Skeletal muscle tissue (tissue), 4 donors: Measurements from ENCODE around the gene VGLL4. TPM values are rescaled to one million over a fixed set of nuclear protein-coding genes. Genes with fewer than 3 reads are reported as not detected.
"Not testable (repeated sequence)": the region's sequence is repeated elsewhere in the genome, so short reads cannot be mapped to it uniquely, and the experiment has no call there.

ENCODE experiments used
- H3K27ac ChIP-seq: one replicate; pipeline ENCODE4 v1.7.0; 2013; ENCODE audit warnings: mild to moderate bottlenecking, low read depth, low read length, inconsistent platforms
- H3K27me3 ChIP-seq, 3 donors: one replicate each; pipeline ENCODE4 v1.7.0; 2013; ENCODE audit warnings: low read length in 3 of 3; ENCODE audit not compliant: control insufficient read depth in 3 of 3, insufficient read depth in 3 of 3
- H3K36me3 ChIP-seq, 3 donors: one replicate each; pipeline ENCODE4 v1.7.0; 2013; ENCODE audit warnings: low read length in 3 of 3; ENCODE audit not compliant: control insufficient read depth in 3 of 3, insufficient read depth in 3 of 3
- H3K4me1 ChIP-seq, 3 donors: one replicate each; pipeline ENCODE4 v1.7.0; 2013; ENCODE audit warnings: low read length in 3 of 3, mild to moderate bottlenecking in 3 of 3; ENCODE audit not compliant: control insufficient read depth in 3 of 3, insufficient read depth in 3 of 3
- H3K4me3 ChIP-seq, 3 donors: one replicate each; pipeline ENCODE4 v1.7.0; 2013; ENCODE audit warnings: low read length in 3 of 3
- H3K9ac ChIP-seq, 3 donors: one replicate each; pipeline ENCODE4 v1.7.0; 2013; ENCODE audit warnings: low read length in 3 of 3, mild to moderate bottlenecking in 3 of 3, moderate library complexity in 2 of 3, low read depth in 1 of 3
- H3K9me3 ChIP-seq, 3 donors: one replicate each; pipeline ENCODE4 v1.7.0; 2013; ENCODE audit warnings: low read length in 3 of 3; ENCODE audit not compliant: control insufficient read depth in 3 of 3
- total RNA-seq: library from RNA; depleted of rRNA; stranded (reverse); fragments of >200 nt; gene quantifications from one replicate; pipeline ENCODE4 v1.2.3, GENCODE V29; 2014
- donor health status: Osteomylitis.

The VGLL4 gene
- total RNA-seq = 53.8 TPM

GRCh38 chr3:11643605-11644087 lies at the start of gene VGLL4:
TSS of gene VGLL4 (minus strand) at chr3:11643915. CDS start at chr3:11643518, 397 bp downstream.
- H3K27me3 ChIP-seq = no peaks in the 10 kb centered on the region
- peak within 1 kb of the TSS; percentile 86 to 98 (median 95) for H3K9ac ChIP-seq
- H3K4me1 ChIP-seq = peaks cover 23 to 26% (median 26%) of the 10 kb centered on the region in 3 donors
- no peaks in the 10 kb centered on the region for H3K36me3 ChIP-seq
- H3K4me3 ChIP-seq = peak within 1 kb of the TSS; percentile 94 to 98 (median 94)
- H3K9me3 ChIP-seq = no peaks in the 10 kb centered on the region
- H3K27ac ChIP-seq = peak within 1 kb of the TSS; percentile 98

DNA sequence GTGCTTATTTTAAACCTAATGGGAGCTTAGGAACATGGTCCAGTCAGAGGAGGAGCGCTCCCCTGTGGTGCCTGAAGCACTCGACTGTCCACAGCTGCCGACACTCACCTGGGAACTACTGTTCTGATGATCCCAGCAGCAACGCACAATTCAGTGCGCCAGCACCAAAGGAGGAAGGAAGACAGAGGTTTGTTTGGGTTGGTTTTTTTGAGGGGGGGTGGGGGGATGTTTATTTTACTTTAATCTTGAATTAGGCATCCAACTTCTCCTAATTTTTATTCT lies 48.8 kb upstream of the VGLL4 start:
- Histone ChIP-seq H3K36me3 (no peaks in the 10 kb centered on the region), H3K27me3 (no peaks in the 10 kb centered on the region), H3K9me3 (no peaks in the 10 kb centered on the region), H3K4me1 (peaks cover 0 to 2% (median 0%) of the 10 kb centered on the region in 3 donors), H3K27ac (no peak overlapping the region), H3K9ac (no peak overlapping the region), H3K4me3 (no peak overlapping the region)

GRCh38 chr3:11691767-11692531 lies 48.2 kb upstream of the VGLL4 start:
- H3K27me3 ChIP-seq = no peaks in the 10 kb centered on the region
- no peak overlapping the region for H3K27ac ChIP-seq
- no peaks in the 10 kb centered on the region for H3K9me3 ChIP-seq
- H3K36me3 ChIP-seq = no peaks in the 10 kb centered on the region
- H3K4me3 ChIP-seq = no peak overlapping the region
- peaks cover 0 to 2% (median 0%) of the 10 kb centered on the region in 3 donors for H3K4me1 ChIP-seq
- no peak overlapping the region for H3K9ac ChIP-seq

DNA sequence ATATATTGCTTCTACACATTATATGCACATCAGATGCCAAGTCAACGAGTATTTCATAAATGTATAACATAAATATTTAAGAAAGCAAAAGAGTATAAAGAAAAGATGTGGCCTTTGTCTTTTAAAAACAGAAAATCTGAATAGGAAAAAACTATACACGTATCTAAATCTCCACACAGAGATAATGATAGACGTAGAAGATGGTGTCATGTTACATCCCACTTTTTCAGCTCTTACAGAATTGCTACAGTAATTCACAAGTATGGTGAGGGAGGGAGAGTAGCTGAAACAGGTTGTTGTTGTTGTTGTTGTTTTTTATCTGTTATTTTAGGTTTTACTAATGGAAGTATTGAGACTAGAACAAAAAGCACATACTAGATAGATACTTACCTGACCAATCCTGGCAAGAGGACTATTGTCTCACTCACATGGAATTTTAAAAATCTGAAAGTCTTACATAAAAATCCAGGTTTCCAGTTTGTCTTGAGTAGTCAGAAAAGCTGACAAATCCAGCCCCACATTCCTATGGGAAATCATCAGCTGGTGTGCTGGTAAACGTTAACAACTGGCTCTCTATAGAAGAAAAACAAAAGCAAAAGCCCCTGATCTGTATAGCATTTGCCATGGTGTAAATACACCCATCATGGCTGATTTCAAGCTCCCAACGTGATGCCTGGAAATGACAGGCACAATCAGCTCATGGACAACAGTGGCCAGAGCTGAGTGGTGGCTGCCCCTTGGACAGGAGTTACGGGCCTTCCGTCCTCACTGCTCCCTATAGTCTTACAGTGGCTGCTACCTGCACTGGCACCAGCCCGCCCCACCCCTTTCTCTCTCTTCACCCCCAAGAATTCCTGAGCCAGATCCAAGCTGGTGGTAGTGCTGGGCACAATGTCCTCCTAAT lies 47.4 kb upstream of the VGLL4 start:
- H3K27ac ChIP-seq = no peak overlapping the region

DNA sequence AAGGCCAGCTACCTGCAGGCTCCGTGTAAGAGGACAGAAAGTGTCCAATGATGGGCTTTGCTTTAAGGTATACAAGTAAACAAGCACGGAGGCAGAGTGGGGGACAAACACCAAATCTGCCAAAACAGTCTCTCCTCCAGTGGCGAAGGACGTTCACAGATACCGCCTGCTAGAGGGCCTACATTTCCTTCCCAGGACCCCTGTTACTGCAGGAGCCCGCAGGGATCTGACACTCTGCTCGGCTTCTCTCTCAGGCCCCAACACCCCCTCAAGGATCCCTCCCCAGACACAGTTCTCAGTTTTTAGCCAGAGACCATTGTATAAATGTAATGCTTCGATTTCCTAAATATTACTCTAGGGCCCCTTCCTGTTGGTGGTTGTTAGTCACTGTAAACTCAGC lies 46.0 kb upstream of the VGLL4 start:
- Histone ChIP-seq H3K4me3 (no peak overlapping the region), H3K9ac (no peak overlapping the region), H3K9me3 (no peaks in the 10 kb centered on the region), H3K27me3 (no peaks in the 10 kb centered on the region), H3K4me1 (peaks cover 0 to 2% (median 0%) of the 10 kb centered on the region in 3 donors), H3K27ac (no peak overlapping the region), H3K36me3 (no peaks in the 10 kb centered on the region)

More for the DNA sequence above, 47.4 kb upstream of the VGLL4 start:
- no peaks in the 10 kb centered on the region for H3K9me3 ChIP-seq
- H3K27me3 ChIP-seq = no peaks in the 10 kb centered on the region
- H3K9ac ChIP-seq = no peak overlapping the region
- peaks cover 0 to 2% (median 0%) of the 10 kb centered on the region in 3 donors for H3K4me1 ChIP-seq
- no peak overlapping the region for H3K4me3 ChIP-seq
- no peaks in the 10 kb centered on the region for H3K36me3 ChIP-seq

DNA sequence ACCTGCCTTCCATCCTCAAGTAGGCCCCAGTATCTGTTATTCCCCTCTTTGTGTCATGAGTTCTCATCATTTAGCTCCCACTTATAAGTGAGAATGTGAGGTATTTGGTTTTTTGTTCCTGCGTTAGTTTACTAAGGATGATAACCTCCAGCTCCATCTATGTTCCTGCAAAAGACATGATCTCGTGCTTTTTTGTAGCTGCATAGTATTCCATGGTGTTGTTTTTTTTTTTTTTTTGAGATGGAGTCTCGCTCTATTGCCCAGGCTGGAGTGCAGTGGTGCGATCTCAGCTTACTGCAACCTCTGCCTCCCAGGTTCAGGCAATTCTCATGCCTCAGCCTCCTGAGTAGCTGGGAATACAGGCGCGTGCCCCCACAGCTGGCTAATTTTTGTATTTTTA lies 41.3 kb upstream of the VGLL4 start:
- not testable (repeated sequence) for H3K4me1 ChIP-seq, H3K9ac ChIP-seq, H3K27ac ChIP-seq, H3K36me3 ChIP-seq, H3K4me3 ChIP-seq, H3K27me3 ChIP-seq, H3K9me3 ChIP-seq

DNA sequence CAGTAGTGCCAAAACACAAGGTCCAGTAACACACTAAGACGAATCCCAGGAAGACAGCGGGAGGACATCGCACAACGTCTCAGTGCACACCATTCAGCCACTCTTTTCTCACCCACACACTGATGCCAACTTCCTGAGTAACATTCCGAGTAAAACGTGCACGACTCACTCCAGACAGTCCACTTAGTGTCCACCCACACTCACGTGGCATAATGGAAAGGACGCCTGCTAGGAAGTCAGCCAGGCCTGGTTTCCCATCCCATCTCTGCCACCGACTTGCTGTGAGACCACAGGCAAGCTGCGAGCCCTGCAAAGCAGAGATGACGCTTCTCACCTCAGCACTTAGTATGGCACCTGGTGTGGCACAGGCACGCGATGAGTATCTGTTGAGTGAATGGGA lies 36.8 kb upstream of the VGLL4 start:
- H3K9me3 ChIP-seq = no peaks in the 10 kb centered on the region
- H3K36me3 ChIP-seq = no peaks in the 10 kb centered on the region
- H3K27me3 ChIP-seq = no peaks in the 10 kb centered on the region
- no peak overlapping the region for H3K4me3 ChIP-seq
- no peak overlapping the region for H3K9ac ChIP-seq
- H3K4me1 ChIP-seq = no peaks in the 10 kb centered on the region
- H3K27ac ChIP-seq = no peak overlapping the region

GRCh38 chr3:11679964-11680363 lies 36.2 kb upstream of the VGLL4 start:
- no peaks in the 10 kb centered on the region for H3K4me1 ChIP-seq
- H3K9ac ChIP-seq = no peak overlapping the region
- no peaks in the 10 kb centered on the region for H3K36me3 ChIP-seq
- no peak overlapping the region for H3K27ac ChIP-seq
- H3K9me3 ChIP-seq = no peaks in the 10 kb centered on the region
- no peaks in the 10 kb centered on the region for H3K27me3 ChIP-seq
- H3K4me3 ChIP-seq = no peak overlapping the region

DNA sequence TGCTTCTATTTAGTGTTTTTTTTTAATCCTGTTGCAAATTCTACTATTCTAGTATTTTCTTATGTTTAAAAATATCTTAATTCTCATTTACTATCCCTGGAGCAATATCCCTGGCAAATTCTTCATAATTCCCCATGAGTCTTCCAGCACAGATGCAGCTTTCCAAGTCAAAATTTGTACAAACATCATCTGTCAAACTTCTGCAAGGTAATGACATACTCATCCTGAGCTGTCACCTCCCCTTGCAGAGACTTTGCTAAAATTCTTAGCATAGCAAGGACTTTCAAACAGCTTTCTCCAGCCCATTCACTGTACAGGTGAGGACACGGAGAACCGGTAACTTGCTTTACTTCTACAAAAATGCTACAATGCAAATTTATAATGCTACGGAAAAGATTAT lies 28.6 kb upstream of the VGLL4 start:
- Histone ChIP-seq H3K27me3 (no peaks in the 10 kb centered on the region), H3K4me1 (peaks cover 0 to 5% (median 0%) of the 10 kb centered on the region in 3 donors), H3K9ac (no peak overlapping the region), H3K4me3 (no peak overlapping the region), H3K27ac (no peak overlapping the region), H3K36me3 (no peaks in the 10 kb centered on the region), H3K9me3 (no peaks in the 10 kb centered on the region)

DNA sequence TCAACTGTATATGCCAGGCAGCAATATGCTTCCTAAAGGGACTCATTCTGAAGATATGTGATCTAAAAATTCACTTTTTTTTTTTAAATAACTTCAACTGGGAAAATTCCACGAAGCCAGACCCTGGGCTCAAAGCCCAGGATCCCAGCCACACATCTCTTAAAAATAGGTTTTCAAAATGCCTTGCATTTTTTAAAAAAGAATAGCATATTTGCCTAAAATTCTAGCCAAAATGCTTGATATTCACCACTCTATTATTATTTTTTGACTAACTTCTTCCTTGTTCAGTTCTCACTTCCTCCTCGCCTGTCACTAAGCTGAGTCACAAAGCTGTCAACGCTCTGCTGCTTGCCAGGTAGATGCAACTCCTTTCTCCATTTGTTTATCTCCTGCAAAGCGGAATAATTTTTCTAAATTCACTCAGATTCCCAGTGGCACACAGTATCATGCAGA lies 28.0 kb upstream of the VGLL4 start:
- Histone ChIP-seq H3K4me1 (peaks cover 0 to 5% (median 0%) of the 10 kb centered on the region in 3 donors), H3K27ac (no peak overlapping the region), H3K4me3 (no peak overlapping the region), H3K9ac (no peak overlapping the region), H3K9me3 (no peaks in the 10 kb centered on the region), H3K27me3 (no peaks in the 10 kb centered on the region), H3K36me3 (no peaks in the 10 kb centered on the region)
